Measurements from ENCODE around the gene PALD1. TPM values are rescaled to one million over a fixed set of nuclear protein-coding genes. Genes with fewer than 3 reads are reported as not detected.

PALD1 gene
- total and polyA plus RNA-seq, 9 of the 15 experiments (the other 6 are each of a cell fraction or from before 2014, with no cell fraction given), result 0.03 to 0.29 (median 0.09) TPM; not detected in 2

DNA sequence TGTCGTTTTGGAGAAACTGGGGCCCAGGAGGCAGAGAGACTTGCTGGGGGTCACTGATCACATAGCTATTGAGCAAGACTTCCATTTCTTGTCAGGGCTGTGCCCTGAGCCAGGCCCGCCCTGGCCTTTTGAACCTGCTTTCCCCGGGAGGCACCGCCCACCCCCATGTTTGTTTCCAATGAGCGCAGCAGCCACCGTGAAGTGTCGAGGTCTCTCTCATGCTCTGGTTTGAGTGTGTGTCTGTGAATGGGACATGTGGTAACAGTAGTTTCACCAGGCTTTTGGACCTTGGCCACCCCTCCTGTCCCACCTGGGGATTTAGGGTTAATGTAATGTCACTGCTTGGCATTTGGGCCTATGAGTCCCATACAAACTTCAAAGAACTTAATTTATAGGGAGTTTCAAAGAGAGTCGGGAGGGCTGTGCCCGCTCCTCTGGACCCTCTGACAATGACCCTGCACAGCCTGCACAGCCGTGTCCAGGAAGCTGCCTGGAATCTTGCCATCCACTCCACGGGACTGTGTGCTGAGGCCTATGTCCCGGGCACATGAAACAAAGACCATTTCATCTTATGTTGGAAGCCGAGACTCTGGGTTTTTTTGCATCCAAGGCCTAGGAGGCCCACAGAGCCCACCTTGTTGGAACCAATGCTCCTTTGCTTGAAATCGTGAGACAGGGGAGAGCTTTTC lies 117.7 kb downstream of the PALD1 start (continued):
- TF ChIP-seq, protein P1, sequence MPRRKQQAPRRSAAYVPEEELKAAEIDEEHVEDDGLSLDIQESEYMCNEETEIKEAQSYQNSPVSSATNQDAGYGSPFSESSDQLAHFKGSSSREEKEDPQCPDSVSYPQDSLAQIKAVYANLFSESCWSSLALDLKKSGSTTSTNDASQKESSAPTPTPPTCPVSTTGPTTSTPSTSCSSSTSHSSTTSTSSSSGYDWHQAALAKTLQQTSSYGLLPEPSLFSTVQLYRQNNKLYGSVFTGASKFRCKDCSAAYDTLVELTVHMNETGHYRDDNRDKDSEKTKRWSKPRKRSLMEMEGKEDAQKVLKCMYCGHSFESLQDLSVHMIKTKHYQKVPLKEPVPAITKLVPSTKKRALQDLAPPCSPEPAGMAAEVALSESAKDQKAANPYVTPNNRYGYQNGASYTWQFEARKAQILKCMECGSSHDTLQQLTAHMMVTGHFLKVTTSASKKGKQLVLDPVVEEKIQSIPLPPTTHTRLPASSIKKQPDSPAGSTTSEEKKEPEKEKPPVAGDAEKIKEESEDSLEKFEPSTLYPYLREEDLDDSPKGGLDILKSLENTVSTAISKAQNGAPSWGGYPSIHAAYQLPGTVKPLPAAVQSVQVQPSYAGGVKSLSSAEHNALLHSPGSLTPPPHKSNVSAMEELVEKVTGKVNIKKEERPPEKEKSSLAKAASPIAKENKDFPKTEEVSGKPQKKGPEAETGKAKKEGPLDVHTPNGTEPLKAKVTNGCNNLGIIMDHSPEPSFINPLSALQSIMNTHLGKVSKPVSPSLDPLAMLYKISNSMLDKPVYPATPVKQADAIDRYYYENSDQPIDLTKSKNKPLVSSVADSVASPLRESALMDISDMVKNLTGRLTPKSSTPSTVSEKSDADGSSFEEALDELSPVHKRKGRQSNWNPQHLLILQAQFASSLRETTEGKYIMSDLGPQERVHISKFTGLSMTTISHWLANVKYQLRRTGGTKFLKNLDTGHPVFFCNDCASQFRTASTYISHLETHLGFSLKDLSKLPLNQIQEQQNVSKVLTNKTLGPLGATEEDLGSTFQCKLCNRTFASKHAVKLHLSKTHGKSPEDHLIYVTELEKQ (CRISPR knock-in tag; IDR thresholded peaks at IDR 0.05), result no peak
- TF ChIP-seq ZBTB7A (IDR thresholded peaks at IDR 0.05; ENCODE audit: borderline replicate concordance, control insufficient read depth, low read depth, low read length) (peak; percentile 57; the same call in 1 of the 2 replicates), DMBX1 (CRISPR knock-in tag; IDR thresholded peaks at IDR 0.05; ENCODE audit: borderline replicate concordance) (peak; percentile 52; the same call in 1 of the 2 replicates), TOE1 (IDR thresholded peaks at IDR 0.05; ENCODE audit: borderline replicate concordance) (no peak), TOE1 (CRISPR knock-in tag; IDR thresholded peaks at IDR 0.05; ENCODE audit: borderline replicate concordance, low read depth) (no peak), HDGF (IDR thresholded peaks at IDR 0.05) (no peak), ZFX (CRISPR knock-in tag; IDR thresholded peaks at IDR 0.05) (peak; percentile 45; the same call in 1 of the 2 replicates), MEF2A (IDR thresholded peaks at IDR 0.05; ENCODE audit: control insufficient read depth, low read depth, low read length) (no peak), L3MBTL2 (IDR thresholded peaks at IDR 0.05) (peak; percentile 78), ZNF12 (CRISPR knock-in tag; IDR thresholded peaks at IDR 0.05) (no peak), ZNF316 (IDR thresholded peaks at IDR 0.05) (no peak), MCM3 (IDR thresholded peaks at IDR 0.05) (no peak), RBM14 (IDR thresholded peaks at IDR 0.05; ENCODE audit: borderline replicate concordance, insufficient read depth, low read depth, low read length) (no peak), ZNF551 (CRISPR knock-in tag; IDR thresholded peaks at IDR 0.05) (no peak), NR4A1 (CRISPR knock-in tag; IDR thresholded peaks at IDR 0.05) (no peak), NR4A1 (tag; IDR thresholded peaks at IDR 0.05) (peak; percentile 24; the same call in 1 of the 2 replicates), NR2F6 (CRISPR knock-in tag; IDR thresholded peaks at IDR 0.05) (no peak)
- TF ChIP-seq, protein P2, sequence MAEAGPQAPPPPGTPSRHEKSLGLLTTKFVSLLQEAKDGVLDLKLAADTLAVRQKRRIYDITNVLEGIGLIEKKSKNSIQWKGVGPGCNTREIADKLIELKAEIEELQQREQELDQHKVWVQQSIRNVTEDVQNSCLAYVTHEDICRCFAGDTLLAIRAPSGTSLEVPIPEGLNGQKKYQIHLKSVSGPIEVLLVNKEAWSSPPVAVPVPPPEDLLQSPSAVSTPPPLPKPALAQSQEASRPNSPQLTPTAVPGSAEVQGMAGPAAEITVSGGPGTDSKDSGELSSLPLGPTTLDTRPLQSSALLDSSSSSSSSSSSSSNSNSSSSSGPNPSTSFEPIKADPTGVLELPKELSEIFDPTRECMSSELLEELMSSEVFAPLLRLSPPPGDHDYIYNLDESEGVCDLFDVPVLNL (CRISPR knock-in tag; IDR thresholded peaks at IDR 0.05; ENCODE audit: low read depth), result no peak
- TF ChIP-seq, protein P3, sequence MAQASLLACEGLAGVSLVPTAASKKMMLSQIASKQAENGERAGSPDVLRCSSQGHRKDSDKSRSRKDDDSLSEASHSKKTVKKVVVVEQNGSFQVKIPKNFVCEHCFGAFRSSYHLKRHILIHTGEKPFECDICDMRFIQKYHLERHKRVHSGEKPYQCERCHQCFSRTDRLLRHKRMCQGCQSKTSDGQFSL (CRISPR knock-in tag; IDR thresholded peaks at IDR 0.05), result no peak
- TF ChIP-seq, protein P3 (tag; IDR thresholded peaks at IDR 0.05), result peak in 1 of 2 experiments; percentile 47; a peak in 1 of 4 replicates
- TF ChIP-seq, protein P4, sequence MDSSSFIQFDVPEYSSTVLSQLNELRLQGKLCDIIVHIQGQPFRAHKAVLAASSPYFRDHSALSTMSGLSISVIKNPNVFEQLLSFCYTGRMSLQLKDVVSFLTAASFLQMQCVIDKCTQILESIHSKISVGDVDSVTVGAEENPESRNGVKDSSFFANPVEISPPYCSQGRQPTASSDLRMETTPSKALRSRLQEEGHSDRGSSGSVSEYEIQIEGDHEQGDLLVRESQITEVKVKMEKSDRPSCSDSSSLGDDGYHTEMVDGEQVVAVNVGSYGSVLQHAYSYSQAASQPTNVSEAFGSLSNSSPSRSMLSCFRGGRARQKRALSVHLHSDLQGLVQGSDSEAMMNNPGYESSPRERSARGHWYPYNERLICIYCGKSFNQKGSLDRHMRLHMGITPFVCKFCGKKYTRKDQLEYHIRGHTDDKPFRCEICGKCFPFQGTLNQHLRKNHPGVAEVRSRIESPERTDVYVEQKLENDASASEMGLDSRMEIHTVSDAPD (CRISPR knock-in tag; IDR thresholded peaks at IDR 0.05), result no peak
- TF ChIP-seq, protein P5, sequence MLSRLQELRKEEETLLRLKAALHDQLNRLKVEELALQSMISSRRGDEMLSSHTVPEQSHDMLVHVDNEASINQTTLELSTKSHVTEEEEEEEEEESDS (CRISPR knock-in tag; IDR thresholded peaks at IDR 0.05), result no peak
